HG03558 (cell line): ENCODE data around the gene RANBP3.

Experiments
- ATAC-seq: cut with Tn5 transposase; IDR thresholded peaks from one replicate; pipeline ENCODE4 v1.9.1; 2021; ENCODE audit warnings: moderate number of reproducible peaks; ENCODE audit not compliant: unreplicated experiment; ENCODE audit errors: extremely low read depth

Gene RANBP3

GRCh38 chr19:5932609-5933262, 45.2 kb downstream of the RANBP3 start:
- no peak for ATAC-seq

GRCh38 chr19:5932146-5932545, 45.8 kb downstream of the RANBP3 start:
- ATAC-seq = no peak

DNA sequence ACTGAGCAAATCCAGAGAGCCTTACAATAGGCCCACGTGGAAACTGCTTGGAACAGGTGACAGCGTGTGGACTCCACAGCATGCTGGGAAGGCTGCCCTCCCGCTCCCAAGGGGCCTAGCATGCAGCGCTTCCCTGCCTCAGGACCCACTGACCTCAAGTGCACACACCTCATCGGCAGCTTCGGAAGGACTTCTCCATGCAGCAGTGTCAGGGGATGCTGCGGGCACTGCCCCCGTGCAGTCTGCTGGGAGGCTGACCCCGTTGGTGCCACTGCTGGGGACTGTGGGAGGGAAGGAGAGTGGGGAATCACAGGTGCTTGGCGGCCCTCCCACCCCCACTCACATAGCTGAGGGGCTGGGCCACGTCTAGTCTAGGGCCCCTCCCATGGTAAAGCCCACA, 46.7 kb downstream of the RANBP3 start:
- ATAC-seq = no peak

GRCh38 chr19:5929625-5930024, 48.3 kb downstream of the RANBP3 start:
- no peak for ATAC-seq

- ATAC-seq = no peak
Measured at GRCh38 chr19:5929179-5929578, 48.8 kb downstream of the RANBP3 start.

- no peak for ATAC-seq
Measured at GRCh38 chr19:5927441-5927821, 50.5 kb downstream of the RANBP3 start.

DNA sequence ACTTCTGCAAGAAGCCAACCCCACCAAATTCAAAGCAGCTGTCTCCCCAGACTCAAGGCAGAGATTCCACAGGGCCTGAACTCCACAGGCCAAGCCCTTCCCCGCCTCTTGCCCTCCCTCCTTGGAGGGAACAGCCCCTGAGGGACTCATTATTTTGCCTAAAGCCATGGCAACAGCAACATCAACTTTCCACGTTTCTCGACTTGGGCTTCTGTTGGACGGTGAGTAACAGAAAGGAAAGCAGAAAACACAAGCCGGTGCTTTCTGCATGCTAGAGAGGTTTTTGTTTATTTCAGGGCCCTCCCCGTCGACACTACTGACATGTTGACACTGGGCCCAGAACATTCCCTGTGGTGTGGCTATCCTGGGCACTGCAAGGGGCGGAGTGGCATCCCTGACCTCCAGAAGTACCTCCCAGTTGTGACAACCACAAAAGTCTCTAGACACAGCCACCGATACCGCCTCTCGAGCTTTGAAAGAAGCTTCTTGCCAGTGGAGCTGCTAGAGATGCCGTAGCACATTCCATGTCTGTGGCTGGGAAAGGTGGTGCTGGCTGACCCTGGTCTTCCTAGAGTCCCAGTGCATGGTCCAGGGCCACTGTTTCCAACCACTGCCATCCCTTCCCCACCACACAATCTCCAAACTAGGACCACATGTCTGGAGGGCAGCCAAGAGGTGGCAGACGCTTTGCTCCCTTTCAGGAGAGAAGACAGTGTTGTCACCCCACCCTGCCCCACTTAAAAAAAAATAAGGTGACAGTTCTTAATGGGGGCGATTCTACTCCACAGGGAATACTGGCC, 51.1 kb downstream of the RANBP3 start:
- ATAC-seq = no peak

DNA sequence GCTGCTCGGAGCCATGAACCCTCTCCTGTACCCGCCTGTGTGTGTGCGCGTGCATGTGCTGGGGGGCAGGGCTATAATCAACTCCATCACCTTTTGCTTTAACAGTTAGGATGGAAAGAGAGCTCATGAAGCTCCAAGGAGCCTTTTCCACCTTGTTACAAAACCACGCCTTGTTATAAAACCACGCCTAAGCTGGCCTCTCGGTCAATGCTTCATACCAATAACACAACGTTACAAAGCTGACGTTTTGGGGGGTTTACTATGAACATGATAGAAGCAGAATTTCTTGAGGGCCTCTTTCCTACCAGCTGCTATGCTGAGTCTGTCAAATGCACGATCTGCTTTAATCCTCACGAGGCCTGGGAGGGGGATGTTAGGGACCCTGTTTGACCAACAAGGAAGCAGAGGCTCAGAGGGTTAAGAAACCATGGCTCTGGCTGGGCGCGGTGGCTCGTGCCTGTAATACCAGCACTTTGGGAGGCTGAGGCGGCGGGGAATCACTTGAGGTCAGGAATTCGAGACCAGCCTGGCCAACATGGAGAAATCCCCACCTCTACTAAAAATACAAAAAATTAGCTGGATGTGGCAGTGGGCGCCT, 52.0 kb downstream of the RANBP3 start:
- no peak for ATAC-seq

DNA sequence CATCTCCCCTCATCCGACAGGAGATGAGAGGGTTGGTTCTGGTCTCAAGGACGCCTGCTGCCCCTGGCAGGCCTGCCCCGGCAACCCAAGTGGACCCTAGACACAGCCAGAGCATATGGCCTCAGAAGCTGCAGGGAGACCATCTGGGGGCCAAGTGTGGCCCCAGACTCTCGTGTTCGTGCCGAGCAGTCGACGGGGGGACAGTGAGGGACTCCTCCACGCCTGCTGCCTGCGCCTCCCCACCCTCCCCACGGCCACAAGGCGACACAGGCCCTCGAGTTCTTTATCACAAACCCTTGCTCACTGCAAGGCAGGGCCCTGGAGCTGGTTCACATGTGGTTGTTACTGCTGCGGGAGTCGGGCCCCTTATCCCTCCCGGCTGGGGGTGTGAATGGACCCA, 54.6 kb downstream of the RANBP3 start:
- no peak for ATAC-seq

- no peak for ATAC-seq
Measured at GRCh38 chr19:5922161-5922545, 55.8 kb downstream of the RANBP3 start.

DNA sequence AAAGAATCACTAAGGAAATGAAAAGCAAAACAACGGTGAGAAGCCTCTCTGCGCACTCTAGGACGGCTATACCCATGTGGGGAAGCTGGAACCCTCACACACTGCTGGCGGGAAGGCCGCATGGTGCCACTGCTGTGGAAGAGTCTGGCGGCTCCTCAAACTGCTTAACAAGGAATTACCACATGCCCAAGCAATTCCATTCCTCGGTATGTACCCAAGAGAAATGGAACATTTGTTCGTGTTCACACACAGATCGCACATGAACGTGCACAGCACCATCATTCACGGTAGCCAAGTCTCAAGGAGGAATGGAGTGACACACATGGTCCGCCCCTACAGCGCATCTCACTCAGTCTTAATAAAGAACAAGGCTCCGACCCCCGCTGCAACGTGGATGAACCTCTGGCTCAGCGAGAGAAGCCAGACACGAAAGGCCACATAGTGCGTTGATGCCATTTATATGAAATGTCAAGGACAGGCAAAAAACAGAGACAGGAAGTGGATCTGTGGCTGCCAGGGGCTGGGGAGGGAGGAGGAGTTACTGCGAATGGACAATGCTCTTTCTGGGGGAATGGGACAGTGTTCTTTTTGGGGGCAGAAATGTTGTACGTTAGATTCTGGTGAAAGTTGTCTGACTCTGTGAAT, 56.3 kb downstream of the RANBP3 start:
- ATAC-seq = no peak

DNA sequence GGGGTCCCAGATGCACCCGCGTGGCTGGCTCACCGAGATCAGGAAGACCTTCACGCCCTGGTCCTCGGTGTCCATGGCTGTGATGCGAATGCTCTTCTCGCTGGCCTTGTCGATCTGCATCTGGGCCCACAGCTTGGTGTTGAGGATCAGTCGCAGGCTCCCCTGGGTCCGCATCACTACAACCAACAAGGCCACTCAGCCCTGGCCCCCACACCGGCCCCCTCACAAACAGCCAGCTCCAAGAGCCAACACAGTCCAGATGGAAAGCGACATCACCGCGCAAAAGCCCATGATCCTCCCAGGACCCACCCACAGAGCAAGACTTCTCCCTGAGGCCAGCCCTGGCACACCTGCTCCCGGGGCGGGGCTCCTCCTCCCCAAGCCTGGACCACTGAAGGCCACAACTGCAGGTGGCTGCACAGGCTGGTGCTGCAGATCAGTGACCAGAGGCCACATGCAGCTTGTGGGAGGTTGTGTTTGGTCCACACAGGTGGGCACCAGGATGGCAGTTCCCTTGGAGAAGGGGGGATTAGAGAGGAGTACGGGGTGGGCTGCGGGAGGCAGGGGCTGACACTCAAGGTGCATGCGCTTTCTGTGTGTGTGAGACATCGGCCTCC, 59.4 kb downstream of the RANBP3 start:
- no peak for ATAC-seq

DNA sequence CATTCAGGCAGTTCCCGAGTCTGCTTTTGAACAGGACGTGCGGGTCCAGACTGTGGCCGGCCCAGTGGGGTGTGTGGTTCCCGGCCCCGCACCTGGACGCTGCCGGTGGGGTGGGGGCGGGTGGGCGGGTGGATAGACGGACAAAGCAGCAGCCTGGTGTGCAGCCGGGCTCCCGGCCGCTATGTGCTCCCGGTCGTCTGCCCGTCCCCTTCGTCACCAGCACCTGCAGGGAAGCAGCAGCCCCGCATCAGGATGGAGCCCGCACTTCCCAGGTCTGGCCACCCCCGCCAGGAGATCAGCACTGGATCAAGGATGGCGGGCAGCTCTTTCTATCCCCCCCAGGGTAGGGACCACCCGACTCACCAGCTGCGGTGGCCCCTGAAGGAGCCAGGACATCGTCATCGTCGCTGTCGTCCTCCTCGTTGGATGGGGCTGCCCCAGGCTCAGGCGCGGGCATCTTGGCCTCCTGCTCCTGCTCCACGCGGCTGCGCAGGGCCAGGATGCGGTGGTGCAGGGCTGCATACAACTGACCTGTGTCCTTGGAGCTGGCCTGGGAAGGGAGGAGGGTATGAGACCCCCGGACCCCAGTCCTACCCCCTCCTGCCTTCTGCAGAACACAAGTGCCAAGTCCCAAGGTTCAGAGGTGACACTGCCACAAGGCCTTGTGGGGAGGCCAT, 60.4 kb downstream of the RANBP3 start:
- no peak for ATAC-seq

DNA sequence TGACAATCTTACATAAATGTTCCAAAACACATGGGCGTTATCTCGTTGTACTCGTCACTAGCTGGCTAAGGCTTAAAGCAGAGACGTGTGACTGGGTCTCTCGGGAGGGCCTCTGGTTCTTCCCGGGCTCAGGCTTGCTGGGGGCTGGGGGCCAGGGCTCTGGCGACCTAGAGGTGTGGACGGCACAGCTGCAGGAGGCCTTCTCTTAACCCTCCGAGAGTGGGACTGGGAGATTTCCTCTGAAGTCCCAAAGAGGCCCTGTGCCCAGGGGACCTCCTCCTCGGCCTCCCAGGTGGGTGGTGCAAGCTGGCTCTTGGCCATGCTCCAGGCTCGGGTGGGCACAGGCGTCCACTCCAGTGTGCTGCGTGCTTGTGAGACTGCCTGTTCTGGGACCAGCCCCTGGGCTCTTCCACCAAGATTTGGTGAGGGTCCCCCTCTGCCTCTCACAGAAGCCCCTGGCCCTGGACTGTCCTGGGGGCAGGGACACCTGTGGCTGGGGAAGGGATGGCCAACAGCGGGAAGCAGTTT, 61.7 kb downstream of the RANBP3 start:
- ATAC-seq = no peak

- ATAC-seq = no peak
Measured at GRCh38 chr19:5915782-5916165, 62.2 kb downstream of the RANBP3 start.

DNA sequence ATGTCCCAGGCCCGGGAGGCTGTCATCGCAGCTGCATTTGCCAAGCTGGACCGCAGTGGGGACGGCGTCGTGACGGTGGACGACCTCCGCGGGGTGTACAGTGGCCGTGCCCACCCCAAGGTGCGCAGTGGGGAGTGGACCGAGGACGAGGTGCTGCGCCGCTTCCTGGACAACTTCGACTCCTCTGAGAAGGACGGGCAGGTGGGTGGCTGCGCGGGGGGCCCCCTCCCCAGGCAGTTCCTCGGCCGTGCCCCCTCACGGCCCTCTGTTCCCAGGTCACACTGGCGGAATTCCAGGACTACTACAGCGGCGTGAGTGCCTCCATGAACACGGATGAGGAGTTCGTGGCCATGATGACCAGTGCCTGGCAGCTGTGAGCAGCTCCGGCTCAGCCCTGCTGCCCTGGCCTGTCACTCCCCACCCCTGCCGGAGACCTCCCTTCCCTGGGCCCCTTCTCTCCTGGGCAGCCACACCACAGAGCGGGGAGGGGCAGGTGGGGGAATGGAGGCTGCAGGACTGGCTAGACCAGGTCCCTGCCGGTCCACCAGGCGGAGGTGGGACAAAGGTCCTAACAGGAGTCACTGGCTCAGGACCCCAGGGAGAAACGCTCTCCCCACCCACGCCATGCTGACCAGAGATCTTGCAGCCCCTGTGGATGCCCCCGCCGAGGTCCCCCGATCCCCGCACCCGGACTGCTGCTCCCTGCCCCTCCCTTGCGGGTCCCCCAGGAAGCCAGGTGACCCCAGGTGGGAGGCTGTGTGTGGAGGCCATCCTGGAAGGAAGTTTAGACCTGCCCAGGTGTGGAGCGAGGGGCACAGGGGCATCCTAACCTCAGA, 62.8 kb downstream of the RANBP3 start:
- no peak for ATAC-seq

GRCh38 chr19:5914358-5914774, 63.6 kb downstream of the RANBP3 start:
- ATAC-seq = no peak

GRCh38 chr19:5913739-5914357, 64.1 kb downstream of the RANBP3 start, which contains the start of gene CAPS:
TSS of gene CAPS (plus strand) at chr19:5914254. CDS start at chr19:5914407, 153 bp downstream.
- no peak for ATAC-seq
